PC-3 (cell line): Measurements from ENCODE around the gene PIAS4.

ENCODE experiments used
- EZH2 ChIP-seq: fragments of 300-600 bp; sonication (generic); IDR thresholded peaks from one replicate; pipeline ENCODE4 v1.6.1; 2017; ENCODE audit warnings: antibody characterized with exemption, mild to moderate bottlenecking, low read length; ENCODE audit not compliant: unreplicated experiment
- EZH2phosphoT487 ChIP-seq: fragments of 300-600 bp; sonication (generic); IDR thresholded peaks from 2 replicates; pipeline ENCODE4 v1.6.1; 2018; ENCODE audit warnings: mild to moderate bottlenecking, antibody characterized with exemption, low read length, borderline replicate concordance

GRCh38 chr19:4013886-4014540 is 6.5 kb downstream of the PIAS4 start:
- no peak for TF ChIP-seq EZH2phosphoT487
- no peak for TF ChIP-seq EZH2
